Brain microvascular endothelial cell (primary cell): Measurements from ENCODE around the gene CHPF.

Experiments used
- DNase-seq: peaks from one replicate; pipeline ENCODE4 v3.0.0-alpha.2; 2020
- H3K27ac ChIP-seq: fragments of 250-450 bp; sonication (Bioruptor Pico); 2 replicates; pipeline ENCODE4 v1.5.1; 2020; ENCODE audit warnings: mild to moderate bottlenecking, moderate library complexity
- H3K27me3 ChIP-seq: fragments of 250-450 bp; sonication (Bioruptor Pico); replicated peaks from 2 replicates; pipeline ENCODE4 v1.5.1; 2020; ENCODE audit warnings: mild to moderate bottlenecking
- H3K36me3 ChIP-seq: fragments of 250-450 bp; sonication (Bioruptor Pico); replicated peaks from 2 replicates; pipeline ENCODE4 v1.5.1; 2020; ENCODE audit warnings: mild to moderate bottlenecking
- H3K4me3 ChIP-seq: 2 replicates; pipeline ENCODE4 v1.5.1; 2011; ENCODE audit warnings: low read depth, mild to moderate bottlenecking, control low read depth, low read length, moderate library complexity
- CTCF ChIP-seq: IDR thresholded peaks from 2 replicates; pipeline ENCODE4 v1.5.1; 2011; ENCODE audit warnings: low read depth, mild to moderate bottlenecking, moderate library complexity, low read length, control low read depth, inconsistent platforms; ENCODE audit errors: missing control alignments
- in situ Hi-C: cut with HindIII; loops from 2 replicates; pipeline ENCODE4 v1.10.0; 2017; ENCODE audit warnings: low sequenced_read_pairs, low pct_ligation_motif_present

Gene CHPF

GRCh38 chr2:219572237-219573001 lies 28.8 kb upstream of the CHPF start, which contains the start of gene INHA:
Gene INHA, plus strand, starts transcription at chr2:219572310. Its CDS starts 65 bp downstream, at chr2:219572375.
- no peak for DNase-seq
- H3K27ac ChIP-seq = no peak within 1 kb of the TSS
- H3K4me3 ChIP-seq = peak within 1 kb of the TSS; percentile 66
- in situ Hi-C loops = no loop called here
- no peaks in the 10 kb centered on the region for H3K27me3 ChIP-seq
- TF ChIP-seq CTCF = no peak
- H3K36me3 ChIP-seq = no peaks in the 10 kb centered on the region

- DNase-seq = peak; percentile 33
- Histone ChIP-seq H3K27me3 (no peaks in the 10 kb centered on the region), H3K4me3 (peak within 1 kb of the TSS; percentile 66), H3K27ac (no peak within 1 kb of the TSS), H3K36me3 (no peaks in the 10 kb centered on the region)
- no peak for TF ChIP-seq CTCF
- in situ Hi-C loops = no loop called here
Observed at GRCh38 chr2:219571311-219572236, 28.0 kb upstream of the CHPF start, which contains the start of gene OBSL1. Gene OBSL1, minus strand, starts transcription at chr2:219571539. Its CDS starts 307 bp downstream, at chr2:219571232.

GRCh38 chr2:219570924-219571310 lies 27.3 kb upstream of the CHPF start:
- no peaks in the 10 kb centered on the region for H3K27me3 ChIP-seq
- TF ChIP-seq CTCF = no peak
- no peak for DNase-seq
- peak overlapping the region; percentile 66 for H3K4me3 ChIP-seq
- no peak overlapping the region for H3K27ac ChIP-seq
- in situ Hi-C loops = no loop called here
- H3K36me3 ChIP-seq = no peaks in the 10 kb centered on the region

GRCh38 chr2:219570194-219570923 lies 26.8 kb upstream of the CHPF start:
- Histone ChIP-seq H3K27me3 (no peaks in the 10 kb centered on the region), H3K27ac (no peak overlapping the region), H3K4me3 (peak overlapping the region; percentile 66), H3K36me3 (no peaks in the 10 kb centered on the region)
- DNase-seq = no peak
- in situ Hi-C loops = no loop called here
- no peak for TF ChIP-seq CTCF

GRCh38 chr2:219569635-219570034 lies 26.0 kb upstream of the CHPF start:
- Histone ChIP-seq H3K27me3 (no peaks in the 10 kb centered on the region), H3K4me3 (peak overlapping the region; percentile 66), H3K36me3 (no peaks in the 10 kb centered on the region), H3K27ac (no peak overlapping the region)
- no peak for TF ChIP-seq CTCF
- DNase-seq = no peak
- in situ Hi-C loops = no loop called here
